ENCODE measurements around the gene TBX6.

DNA sequence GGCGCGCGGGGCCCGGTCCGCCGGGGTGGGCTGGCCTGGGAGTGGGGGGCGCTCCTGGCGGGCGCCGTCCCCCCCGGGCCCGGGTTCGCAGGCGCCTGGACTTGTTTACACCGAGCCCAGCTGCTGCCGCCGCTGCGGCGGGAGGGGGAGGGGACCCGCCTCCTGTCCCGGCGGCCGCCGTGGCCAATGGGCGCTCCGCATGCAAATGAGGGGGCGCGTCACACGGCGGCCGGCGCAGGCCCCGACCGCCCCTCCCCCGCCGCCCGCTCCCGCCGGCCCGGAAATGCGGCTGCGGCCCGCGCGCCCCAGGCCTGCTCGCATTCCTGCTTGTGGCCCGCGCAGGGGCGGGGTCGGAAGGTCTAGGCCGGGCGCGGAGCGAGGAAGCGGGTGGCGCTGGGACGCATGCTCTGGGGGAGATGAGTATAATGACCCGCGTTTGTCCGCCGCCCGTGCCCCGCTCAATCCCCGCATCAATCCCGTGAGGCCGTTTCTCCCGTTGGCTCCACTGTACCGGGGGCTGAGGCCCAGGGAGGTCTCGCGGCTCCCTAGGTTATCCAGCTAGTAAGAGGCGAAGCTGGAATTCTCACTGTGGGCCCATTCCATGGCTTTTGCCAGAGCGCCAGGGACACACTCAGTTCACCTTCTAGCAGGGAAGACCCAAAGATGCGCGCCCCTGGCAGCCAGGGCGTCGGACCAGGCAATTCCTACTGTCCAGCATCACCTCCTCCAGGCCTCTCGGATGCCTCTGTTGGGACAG is 4.6 kb upstream of the TBX6 start, which contains the start of gene YPEL3:
- peak; percentile 97 for TF ChIP-seq FOXP2 (optimal IDR thresholded peaks at IDR 0.05; ENCODE audit: borderline replicate concordance, extremely low read depth, extremely low read length, insufficient read depth)
- no peak for TF ChIP-seq TAF1 (IDR thresholded peaks at IDR 0.05; ENCODE audit: borderline replicate concordance, insufficient read depth, low read length)
- TF ChIP-seq SIN3A (IDR thresholded peaks at IDR 0.05; ENCODE audit: borderline replicate concordance, insufficient read depth, low read length), result no peak

All from PFSK-1 (cell line).